NCI-H128 (cell line): ENCODE measurements around the gene CAPN1.
"Not testable (repeated sequence)": the region's sequence is repeated elsewhere in the genome, so short reads cannot be mapped to it uniquely, and the experiment has no call there.

ENCODE experiments used
- DNase-seq: peaks from one replicate; lab custom pipeline; 2025; ENCODE audit not compliant: unreplicated experiment; lab: John Stamatoyannopoulos, UW

Gene CAPN1

GRCh38 chr11:65181569-65182257 is at the start of gene CAPN1:
CAPN1 (plus strand) TSS chr11:65181928; CDS start chr11:65182702, 774 bp downstream.
- no peak for DNase-seq

GRCh38 chr11:65132238-65132987 is 49.3 kb upstream of the CAPN1 start:
- no peak for DNase-seq

- no peak for DNase-seq
These were observed 48.6 kb upstream of the CAPN1 start for GRCh38 chr11:65132988-65133700.

- no peak for DNase-seq
These were observed 48.0 kb upstream of the CAPN1 start for GRCh38 chr11:65133724-65134123.

- DNase-seq: peak; percentile 87
These were observed 47.3 kb upstream of the CAPN1 start, which contains the start of gene SYVN1 for GRCh38 chr11:65134240-65134951. SYVN1 (minus strand) TSS chr11:65134519; CDS start chr11:65133601, 918 bp downstream.

- peak; percentile 94 for DNase-seq
These were observed 46.6 kb upstream of the CAPN1 start for GRCh38 chr11:65134952-65135632.

- no peak for DNase-seq
These were observed 46.0 kb upstream of the CAPN1 start for GRCh38 chr11:65135633-65136145.

GRCh38 chr11:65136515-65137096 is 45.1 kb upstream of the CAPN1 start:
- DNase-seq: no peak

GRCh38 chr11:65141896-65142494 is 39.7 kb upstream of the CAPN1 start:
- no peak for DNase-seq

GRCh38 chr11:65147352-65148075 is 34.2 kb upstream of the CAPN1 start:
- DNase-seq: no peak

GRCh38 chr11:65148657-65149056 is 33.1 kb upstream of the CAPN1 start:
- no peak for DNase-seq

GRCh38 chr11:65150131-65150508 is 31.6 kb upstream of the CAPN1 start:
- not testable (repeated sequence) for DNase-seq

GRCh38 chr11:65150509-65151299 is 31.0 kb upstream of the CAPN1 start:
- no peak for DNase-seq

- DNase-seq: no peak
These were observed 30.3 kb upstream of the CAPN1 start for GRCh38 chr11:65151331-65151899.

- no peak for DNase-seq
These were observed 29.6 kb upstream of the CAPN1 start for GRCh38 chr11:65152122-65152521.

GRCh38 chr11:65156256-65156655 is 25.5 kb upstream of the CAPN1 start:
- DNase-seq: no peak

- no peak for DNase-seq
These were observed 24.8 kb upstream of the CAPN1 start for GRCh38 chr11:65156926-65157325.

- no peak for DNase-seq
These were observed 24.4 kb upstream of the CAPN1 start for GRCh38 chr11:65157336-65157735.
